Mucosa of descending colon (tissue), 3 donors: ENCODE data around the gene MAPKBP1. TPM values are rescaled to one million over a fixed set of nuclear protein-coding genes. Genes with fewer than 3 reads are reported as not detected.

Experiments used
- ATAC-seq: fragments of 200-7000 bp; cut with Tn5 transposase; one replicate; pipeline ENCODE4 v1.9.1; 2020; ENCODE audit warnings: mild to moderate bottlenecking, moderate library complexity
- DNase-seq, 3 donors: peaks; one replicate each; pipeline ENCODE4 v3.0.0-alpha.2; 2020
- H3K36me3 ChIP-seq: fragments of 200-600 bp; one replicate; pipeline ENCODE4 v1.8.0; 2021; ENCODE audit warnings: low read depth, mild to moderate bottlenecking
- H3K4me1 ChIP-seq: fragments of 200-600 bp; one replicate; pipeline ENCODE4 v1.8.0; 2021; ENCODE audit warnings: low read depth, mild to moderate bottlenecking
- H3K4me3 ChIP-seq: fragments of 200-600 bp; one replicate; pipeline ENCODE4 v1.8.0; 2021; ENCODE audit warnings: mild to moderate bottlenecking
- H3K9me3 ChIP-seq: fragments of 200-600 bp; one replicate; pipeline ENCODE4 v1.8.0; 2021; ENCODE audit warnings: mild to moderate bottlenecking
- intact Hi-C, 2 donors: fragments of 100-400 bp; cut with DNase I in 1 of 2; cut with micrococcal nuclease in 1 of 2; formaldehyde crosslinking; loops; one replicate each; pipeline versions ENCODE4 v1.11.0 to v1.11.1; 2022; cut with DNase I, micrococcal nuclease
- total RNA-seq, 3 donors: library from RNA; stranded (reverse); fragmentation: NEBNext Ultra II Directional in 2 of 3; extraction: Animal tissue kit (Norgen Biotek cat#: 25700) in 2 of 3; gene quantifications; one replicate each; pipeline versions ENCODE4 v1.2.1 to v1.2.4, GENCODE V29; 2021 to 2023
- TF ChIP-seq, protein P1 (sequence below): fragments of 200-600 bp; IDR thresholded peaks from one replicate; pipeline ENCODE4 v1.8.0; 2022; ENCODE audit warnings: antibody characterized with exemption, mild to moderate bottlenecking
- donor health status: DM: no; HTN: no; CAD: no; lungs with moderate emphysema.
- donor health status: DM: no; HTN: no; CAD: no.
- donor health status: DM: no; HTN: yes; CAD: no.

The MAPKBP1 gene
- total RNA-seq, 3 donors from 2014 or later, result 15.2 to 35.5 (median 16.0) TPM

DNA sequence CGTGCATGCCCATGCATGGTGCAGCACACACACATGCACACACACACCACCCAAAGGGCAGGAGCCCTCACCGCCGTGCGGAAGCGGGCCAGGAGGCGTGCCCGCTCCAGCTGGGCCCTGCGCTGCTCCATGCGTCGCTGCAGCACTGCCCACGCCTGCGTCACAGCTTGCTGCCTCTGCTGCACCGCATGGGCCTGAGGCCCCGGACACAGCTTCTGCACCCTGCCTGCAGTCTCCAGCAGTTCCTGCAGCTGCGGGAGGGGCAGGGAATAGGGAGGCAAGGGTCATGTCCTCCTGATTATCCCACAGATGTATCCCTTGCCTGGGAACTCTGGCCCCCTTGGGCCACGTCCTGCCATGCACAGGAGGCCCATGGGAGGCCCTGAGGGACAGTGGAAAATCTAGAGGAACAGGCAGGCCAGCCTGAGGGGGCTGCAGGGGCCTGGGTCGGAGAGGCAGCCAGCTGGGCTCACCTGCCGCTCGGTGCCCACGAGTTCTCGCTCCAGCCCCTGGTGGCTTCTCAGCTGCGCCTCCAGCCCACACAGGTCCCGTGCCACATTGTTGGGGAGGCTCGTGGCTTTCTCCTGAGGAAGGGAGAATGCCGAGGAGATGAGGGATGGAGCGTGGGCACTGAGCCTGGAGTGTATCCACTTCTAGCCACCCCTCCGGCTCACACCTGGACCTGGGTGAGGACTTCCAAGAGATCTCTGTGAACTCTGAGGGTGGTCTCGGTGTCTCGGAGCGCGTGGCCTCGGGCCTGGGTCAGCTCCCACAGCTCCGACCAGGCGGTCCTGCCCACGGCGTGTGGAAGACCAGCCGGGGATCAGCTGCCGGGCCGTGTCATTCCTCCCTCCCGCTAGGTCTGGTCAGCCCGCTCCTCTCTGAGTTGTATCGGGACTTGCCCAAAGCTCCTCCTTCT lies 95.7 kb downstream of the MAPKBP1 start:
- intact Hi-C loops, result no loop called here
- no peak for ATAC-seq

DNA sequence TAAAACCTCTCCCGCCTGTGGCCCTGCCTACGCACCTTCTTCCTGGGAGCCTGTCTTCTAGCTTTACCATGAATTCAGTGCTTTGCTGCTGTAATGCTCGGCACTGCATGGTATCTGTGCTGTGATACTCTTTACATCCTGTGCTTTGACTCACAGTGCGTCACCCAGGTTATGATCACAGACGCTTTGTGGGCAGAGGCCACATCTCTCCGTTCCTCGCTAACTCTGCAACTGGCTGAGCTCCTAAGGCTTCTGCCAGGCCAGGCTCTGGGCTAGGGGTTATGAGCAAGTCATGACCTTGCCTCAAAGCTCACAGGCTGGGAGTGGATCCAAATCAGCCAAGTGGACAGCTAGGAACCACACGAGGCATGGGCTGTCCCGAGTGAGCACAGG lies 96.4 kb downstream of the MAPKBP1 start:
- Histone ChIP-seq H3K4me1 (no peaks in the 10 kb centered on the region), H3K4me3 (no peak overlapping the region), H3K9me3 (no peaks in the 10 kb centered on the region), H3K36me3 (no peaks in the 10 kb centered on the region)
- TF ChIP-seq, protein P1, sequence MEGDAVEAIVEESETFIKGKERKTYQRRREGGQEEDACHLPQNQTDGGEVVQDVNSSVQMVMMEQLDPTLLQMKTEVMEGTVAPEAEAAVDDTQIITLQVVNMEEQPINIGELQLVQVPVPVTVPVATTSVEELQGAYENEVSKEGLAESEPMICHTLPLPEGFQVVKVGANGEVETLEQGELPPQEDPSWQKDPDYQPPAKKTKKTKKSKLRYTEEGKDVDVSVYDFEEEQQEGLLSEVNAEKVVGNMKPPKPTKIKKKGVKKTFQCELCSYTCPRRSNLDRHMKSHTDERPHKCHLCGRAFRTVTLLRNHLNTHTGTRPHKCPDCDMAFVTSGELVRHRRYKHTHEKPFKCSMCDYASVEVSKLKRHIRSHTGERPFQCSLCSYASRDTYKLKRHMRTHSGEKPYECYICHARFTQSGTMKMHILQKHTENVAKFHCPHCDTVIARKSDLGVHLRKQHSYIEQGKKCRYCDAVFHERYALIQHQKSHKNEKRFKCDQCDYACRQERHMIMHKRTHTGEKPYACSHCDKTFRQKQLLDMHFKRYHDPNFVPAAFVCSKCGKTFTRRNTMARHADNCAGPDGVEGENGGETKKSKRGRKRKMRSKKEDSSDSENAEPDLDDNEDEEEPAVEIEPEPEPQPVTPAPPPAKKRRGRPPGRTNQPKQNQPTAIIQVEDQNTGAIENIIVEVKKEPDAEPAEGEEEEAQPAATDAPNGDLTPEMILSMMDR, result no peak
- peak; percentile 42 for ATAC-seq
- intact Hi-C loops, result no loop called here
- peak in 1 of 3 donors; percentile 12 for DNase-seq

More for the DNA sequence above, 95.7 kb downstream of the MAPKBP1 start:
- no peaks in the 10 kb centered on the region for H3K36me3 ChIP-seq
- H3K9me3 ChIP-seq, result no peaks in the 10 kb centered on the region
- H3K4me3 ChIP-seq, result no peak overlapping the region
- H3K4me1 ChIP-seq, result no peaks in the 10 kb centered on the region
- no peak for DNase-seq
- TF ChIP-seq, protein P1, result no peak

DNA sequence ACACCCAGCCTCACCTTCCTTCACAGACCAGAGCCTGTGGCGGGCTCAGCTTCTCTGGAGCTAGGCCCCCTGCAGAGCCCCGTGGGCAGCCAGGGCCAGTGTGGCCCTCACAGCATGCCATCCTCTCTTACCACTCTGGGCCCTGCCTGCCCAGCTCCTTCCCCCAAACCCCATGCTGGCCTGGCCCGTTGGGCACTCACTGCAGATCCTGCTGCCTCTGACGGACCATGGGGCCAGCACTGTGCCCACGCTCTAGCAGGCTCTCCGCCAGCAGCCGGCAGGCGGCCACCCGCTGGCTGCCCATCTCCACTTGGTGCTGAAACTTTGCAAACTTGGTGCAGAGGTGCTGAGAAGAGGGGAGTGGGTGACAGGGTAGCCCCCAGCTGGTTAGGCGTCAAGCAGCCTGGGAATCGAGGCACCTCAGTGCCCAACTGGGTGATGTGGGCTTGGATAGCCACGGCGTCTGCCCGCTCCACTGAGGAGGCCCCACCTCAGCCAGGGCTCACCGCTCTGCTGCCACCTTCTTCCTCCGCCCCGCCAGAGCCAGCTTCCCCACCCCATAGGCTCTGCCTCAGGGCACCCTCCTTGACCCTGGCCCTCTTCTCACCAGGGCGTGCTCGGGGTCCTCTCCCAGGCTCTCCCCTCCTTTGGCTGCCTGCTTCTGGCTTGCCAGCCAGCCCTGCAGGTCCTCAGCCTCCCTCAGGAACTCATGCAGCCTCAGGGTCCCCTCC lies 97.1 kb downstream of the MAPKBP1 start:
- H3K4me1 ChIP-seq, result no peaks in the 10 kb centered on the region
- intact Hi-C loops, result no loop called here
- H3K4me3 ChIP-seq, result no peak overlapping the region
- H3K9me3 ChIP-seq, result no peaks in the 10 kb centered on the region
- no peaks in the 10 kb centered on the region for H3K36me3 ChIP-seq
- TF ChIP-seq, protein P1, result no peak
- DNase-seq, result no peak
- no peak for ATAC-seq

DNA sequence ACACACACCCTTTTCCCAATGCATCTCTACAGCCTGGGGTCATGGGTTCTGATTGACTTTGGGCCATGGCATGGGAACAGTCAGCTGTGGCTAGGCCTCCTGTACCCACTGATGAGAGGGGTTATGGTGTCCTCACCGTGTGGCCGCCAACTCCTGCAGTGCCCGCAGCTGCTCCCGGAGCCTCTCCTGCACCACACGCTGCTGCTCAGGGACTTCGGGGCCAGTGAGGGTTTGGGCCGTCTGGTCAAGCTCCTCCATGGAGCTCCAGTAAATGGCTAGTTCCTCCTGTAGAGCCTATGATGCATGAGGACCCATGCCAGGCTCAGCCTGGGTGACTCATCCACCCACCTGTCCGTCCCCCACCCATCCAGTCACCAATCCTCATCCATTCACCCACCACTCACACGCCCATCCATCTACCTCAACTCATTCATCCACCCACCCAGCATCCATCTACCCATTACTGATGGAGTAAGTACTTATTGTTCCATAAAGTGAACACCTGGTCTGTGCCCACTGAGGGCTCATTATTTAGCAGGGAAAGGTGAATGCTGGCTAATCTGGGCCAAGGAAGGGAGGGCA lies 98.0 kb downstream of the MAPKBP1 start:
- Histone ChIP-seq H3K4me1 (no peaks in the 10 kb centered on the region), H3K36me3 (no peaks in the 10 kb centered on the region), H3K4me3 (no peak overlapping the region), H3K9me3 (no peaks in the 10 kb centered on the region)
- DNase-seq (no peak), ATAC-seq (no peak)
- TF ChIP-seq, protein P1, result no peak
- intact Hi-C loops, result no loop called here

DNA sequence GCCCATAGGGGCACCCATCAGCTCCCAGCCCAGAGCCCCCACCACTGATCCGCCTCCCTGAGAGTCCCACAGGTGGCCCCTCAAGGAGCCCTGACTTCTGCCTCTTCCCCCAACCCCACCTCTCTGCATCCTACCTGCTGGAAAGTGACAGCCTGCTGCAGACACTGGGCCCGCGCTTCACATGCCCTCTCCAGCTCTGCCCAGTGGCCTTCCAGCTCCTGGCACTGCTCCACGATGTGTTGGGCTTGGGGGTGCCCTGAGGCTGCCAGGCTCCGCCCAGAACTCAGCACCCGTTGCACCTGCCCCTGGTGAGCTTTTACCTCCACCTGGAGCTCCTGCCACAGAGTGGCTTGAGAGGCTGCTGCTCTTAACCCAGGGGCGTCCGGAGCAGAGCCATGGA lies 99.4 kb downstream of the MAPKBP1 start:
- intact Hi-C loops, result no loop called here
- ATAC-seq (no peak), DNase-seq (no peak)
- Histone ChIP-seq H3K9me3 (no peaks in the 10 kb centered on the region), H3K36me3 (no peaks in the 10 kb centered on the region), H3K4me1 (no peaks in the 10 kb centered on the region), H3K4me3 (no peak overlapping the region)
- TF ChIP-seq, protein P1, result no peak
